ENCODE measurements around the gene NDUFB11. TPM values are rescaled to one million over a fixed set of nuclear protein-coding genes. Genes with fewer than 3 reads are reported as not detected.

NDUFB11 gene
- total and polyA plus RNA-seq, 9 of the 15 experiments (the other 6 are each of a cell fraction or from before 2014, with no cell fraction given) = 20.9 to 269 (median 86.8) TPM

- TF ChIP-seq ATF1 (CRISPR knock-in tag; IDR thresholded peaks at IDR 0.05) (no peak), ATF1 (tag; IDR thresholded peaks at IDR 0.05) (peak; percentile 75), ZNF76 (CRISPR knock-in tag; IDR thresholded peaks at IDR 0.05; ENCODE audit: borderline replicate concordance) (no peak), ZKSCAN8 (CRISPR knock-in tag; IDR thresholded peaks at IDR 0.05) (no peak), POLR2A (conservative IDR thresholded peaks at IDR 0.05) (peak; percentile 51; the same call in 1 of the 2 replicates), ZKSCAN1 (IDR thresholded peaks at IDR 0.05; ENCODE audit: low read depth, low read length) (no peak), RBM25 (IDR thresholded peaks at IDR 0.05; ENCODE audit: low read depth, low read length, severe bottlenecking) (peak; percentile 98), ZNF696 (CRISPR knock-in tag; conservative IDR thresholded peaks at IDR 0.05) (no peak), PRPF4 (IDR thresholded peaks at IDR 0.05; ENCODE audit: insufficient read depth, low read depth, low read length, poor library complexity, severe bottlenecking) (no peak), EGR1 (conservative IDR thresholded peaks at IDR 0.05) (no peak), SETDB1 (IDR thresholded peaks at IDR 0.05; ENCODE audit: low read length) (no peak), TGIF2 (CRISPR knock-in tag; IDR thresholded peaks at IDR 0.05) (no peak), SMARCB1 (IDR thresholded peaks at IDR 0.05; ENCODE audit: insufficient read length, low read depth) (no peak), ZNF449 (CRISPR knock-in tag; IDR thresholded peaks at IDR 0.05) (no peak), BCL6 (CRISPR knock-in tag; IDR thresholded peaks at IDR 0.05) (no peak), MTA1 (IDR thresholded peaks at IDR 0.05; ENCODE audit: borderline replicate concordance) (no peak), ZNF780A (CRISPR knock-in tag; IDR thresholded peaks at IDR 0.05) (no peak), ZNF143 (CRISPR knock-in tag; IDR thresholded peaks at IDR 0.05) (no peak), RFX5 (IDR thresholded peaks at IDR 0.05; ENCODE audit: low read depth, low read length) (no peak), CEBPB (tag; IDR thresholded peaks at IDR 0.05) (peak; percentile 31; the same call in 1 of the 2 replicates), UBTF (IDR thresholded peaks at IDR 0.05; ENCODE audit: borderline replicate concordance in 1 of 2, low read depth in 2 of 2, low read length in 2 of 2) (no peak), ZNF518B (CRISPR knock-in tag; IDR thresholded peaks at IDR 0.05) (no peak), ZNF121 (CRISPR knock-in tag; conservative IDR thresholded peaks at IDR 0.05) (no peak), POLR3G (IDR thresholded peaks at IDR 0.05; ENCODE audit: extremely low read depth, insufficient read length, insufficient replicate concordance) (no peak)
Measured at GRCh38 chrX:47129157-47129898, 15.2 kb downstream of the NDUFB11 start (continued).
